IgD-negative memory B cell (primary cell): ENCODE results near the gene PCNT. TPM values are rescaled to one million over a fixed set of nuclear protein-coding genes. Genes with fewer than 3 reads are reported as not detected.
"Not testable (repeated sequence)": the region's sequence is repeated elsewhere in the genome, so short reads cannot be mapped to it uniquely, and the experiment has no call there.

Experiments
- H3K27ac Mint-ChIP-seq, 3 donors: one replicate each; pipeline ENCODE4 v1.8.0; 2020 to 2022; ENCODE audit warnings: mild to moderate bottlenecking in 3 of 3, mixed read lengths in 3 of 3, moderate library complexity in 1 of 3
- H3K27me3 Mint-ChIP-seq: one replicate; pipeline ENCODE4 v1.8.0; 2021; ENCODE audit warnings: mixed read lengths
- H3K36me3 Mint-ChIP-seq: one replicate; pipeline ENCODE4 v1.8.0; 2020; ENCODE audit warnings: mild to moderate bottlenecking, mixed read lengths
- H3K4me1 Mint-ChIP-seq, 3 donors: one replicate each; pipeline ENCODE4 v1.8.0; 2020 to 2022; ENCODE audit warnings: mixed read lengths in 3 of 3, mild to moderate bottlenecking in 1 of 3
- H3K4me3 Mint-ChIP-seq, 4 donors: one replicate each; pipeline ENCODE4 v1.8.0; 2020 to 2022; ENCODE audit warnings: mild to moderate bottlenecking in 4 of 4, mixed read lengths in 4 of 4, moderate library complexity in 3 of 4
- H3K9me3 Mint-ChIP-seq, 3 donors: one replicate each; pipeline ENCODE4 v1.8.0; 2020 to 2021; ENCODE audit warnings: mixed read lengths in 3 of 3, mild to moderate bottlenecking in 1 of 3
- polyA plus RNA-seq: library from polyadenylated mRNA; unstranded; fragments of 300-500 nt; fragmentation: Illumina TruSeq; gene quantifications from one replicate; pipeline ENCODE4 v1.2.3, GENCODE V29; 2021

Gene PCNT
- polyA plus RNA-seq, 1 donor from 2014 or later: 22.4 TPM

DNA sequence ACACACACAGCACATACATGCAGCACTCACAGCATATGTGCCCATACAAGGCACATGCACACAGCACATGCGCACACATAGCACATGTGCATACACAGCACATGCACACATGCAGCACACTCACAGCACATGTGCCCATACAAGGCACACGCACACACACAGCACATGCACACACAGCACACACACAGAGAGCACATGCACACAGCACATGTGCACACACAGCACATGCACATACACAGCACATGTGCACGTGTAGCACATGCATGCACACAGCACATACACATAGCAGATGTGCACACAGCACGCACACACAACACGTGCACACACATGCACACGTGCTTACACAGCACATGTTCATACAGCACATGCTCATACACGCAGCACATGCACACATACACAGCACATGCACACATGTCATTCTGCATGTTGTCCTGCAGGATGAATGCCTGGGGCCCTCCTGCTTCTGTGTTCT, 48.1 kb downstream of the PCNT start:
- no peaks in the 10 kb centered on the region for H3K9me3 Mint-ChIP-seq
- H3K36me3 Mint-ChIP-seq: no peaks in the 10 kb centered on the region
- H3K4me3 Mint-ChIP-seq: no peak overlapping the region
- H3K27me3 Mint-ChIP-seq: no peaks in the 10 kb centered on the region
- no peak overlapping the region for H3K27ac Mint-ChIP-seq
- peaks cover 11 to 22% (median 19%) of the 10 kb centered on the region in 3 donors for H3K4me1 Mint-ChIP-seq

DNA sequence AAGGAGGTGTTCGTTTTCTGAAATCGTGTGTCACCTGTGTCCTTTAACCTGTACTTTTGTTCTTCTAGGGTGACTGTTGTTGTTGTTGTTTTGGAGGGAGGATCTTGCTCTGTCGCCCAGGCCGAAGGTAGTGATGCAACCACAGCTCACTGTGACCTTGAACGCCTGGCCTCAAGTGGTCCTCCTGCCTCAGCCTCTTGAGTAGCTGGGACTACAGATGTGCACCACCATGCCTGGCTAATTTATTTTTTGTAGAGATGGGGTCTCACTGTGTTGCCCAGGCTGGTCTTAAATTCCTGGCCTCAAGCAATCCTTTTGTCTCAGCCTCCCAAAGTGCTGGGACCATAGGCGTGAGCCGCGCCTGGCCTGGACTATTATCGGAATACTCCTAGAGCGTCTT, 49.0 kb downstream of the PCNT start:
- Mint-ChIP-seq H3K4me3 (peak overlapping the region in 1 of 4 donors; percentile 30), H3K4me1 (peaks cover 11 to 20% (median 19%) of the 10 kb centered on the region in 3 donors)
- H3K9me3 Mint-ChIP-seq, H3K36me3 Mint-ChIP-seq, H3K27me3 Mint-ChIP-seq, H3K27ac Mint-ChIP-seq: not testable (repeated sequence)

DNA sequence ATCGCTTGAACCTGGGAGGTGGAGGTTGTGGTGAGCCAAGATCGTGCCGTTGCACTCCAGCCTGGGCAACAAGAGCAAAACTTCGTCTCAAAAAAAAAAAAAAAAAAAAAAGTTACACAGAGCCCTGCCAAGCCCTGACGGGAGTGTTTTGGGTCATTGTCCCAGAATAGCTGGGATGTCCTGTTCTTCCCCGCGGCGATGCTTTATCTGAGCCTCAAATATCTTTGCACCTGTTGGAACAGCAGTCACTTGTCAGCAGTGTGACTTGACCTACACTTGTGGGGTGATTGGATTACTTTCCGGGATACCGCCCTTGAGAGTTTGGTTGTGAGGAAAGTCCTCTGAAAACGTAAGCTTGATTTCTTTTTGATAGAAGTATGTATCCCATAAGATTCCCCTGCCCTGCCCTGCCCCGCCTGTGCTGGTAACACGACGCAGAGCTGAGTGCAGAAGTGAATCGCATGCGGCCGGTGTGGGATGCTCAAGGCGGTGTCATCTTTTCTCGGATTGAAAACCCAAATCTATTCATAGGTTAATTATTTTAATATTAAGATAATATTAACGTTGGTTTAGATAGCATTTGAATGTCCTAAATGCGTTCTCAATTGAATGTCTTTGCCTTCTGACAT, 50.9 kb downstream of the PCNT start:
- peaks cover 0 to 8% (median 6%) of the 10 kb centered on the region in 3 donors for H3K4me1 Mint-ChIP-seq
- no peak overlapping the region for H3K27ac Mint-ChIP-seq
- peaks cover 0 to 5% (median 2%) of the 10 kb centered on the region in 3 donors for H3K9me3 Mint-ChIP-seq
- peaks cover 7% of the 10 kb centered on the region for H3K36me3 Mint-ChIP-seq
- H3K4me3 Mint-ChIP-seq: no peak overlapping the region
- no peaks in the 10 kb centered on the region for H3K27me3 Mint-ChIP-seq

DNA sequence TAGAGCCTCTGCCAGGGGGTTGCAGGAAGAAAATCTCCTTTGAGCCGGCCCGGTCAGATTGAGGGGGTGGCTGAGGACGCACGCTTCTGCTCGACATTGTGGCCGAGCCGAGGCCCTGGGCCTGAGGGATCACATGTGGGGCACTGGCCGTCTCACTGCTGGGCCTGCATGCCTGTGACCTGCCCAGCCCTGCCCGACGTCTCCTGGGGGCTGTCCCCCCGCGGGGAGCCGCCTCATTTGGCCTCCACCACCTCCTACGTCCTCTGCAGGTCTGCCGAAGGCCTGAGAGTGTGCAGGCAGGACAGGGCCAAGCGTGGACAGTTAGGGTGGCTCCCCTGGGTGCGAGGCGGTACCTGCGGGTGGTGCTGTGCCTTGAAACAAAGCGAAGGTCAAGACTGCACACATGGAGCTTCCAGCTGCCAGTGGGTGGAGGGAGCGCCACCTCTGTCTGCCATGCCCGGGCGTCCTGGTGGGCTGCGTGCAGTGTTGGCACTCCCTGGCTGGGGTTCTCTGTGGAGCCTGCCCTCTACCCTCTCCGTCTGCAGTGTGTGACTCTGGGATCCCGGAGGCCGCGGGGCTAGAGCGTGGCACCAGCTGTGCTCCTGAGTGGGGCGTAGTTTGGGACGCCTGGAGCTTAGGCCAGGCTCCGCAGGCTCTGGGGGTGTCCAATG, 51.7 kb downstream of the PCNT start:
- Mint-ChIP-seq H3K4me3 (no peak overlapping the region), H3K9me3 (peaks cover 0 to 5% (median 2%) of the 10 kb centered on the region in 3 donors), H3K4me1 (peaks cover 0 to 8% (median 6%) of the 10 kb centered on the region in 3 donors), H3K27me3 (no peaks in the 10 kb centered on the region), H3K27ac (peak overlapping the region in 1 of 3 donors; percentile 52), H3K36me3 (peaks cover 7% of the 10 kb centered on the region)

DNA sequence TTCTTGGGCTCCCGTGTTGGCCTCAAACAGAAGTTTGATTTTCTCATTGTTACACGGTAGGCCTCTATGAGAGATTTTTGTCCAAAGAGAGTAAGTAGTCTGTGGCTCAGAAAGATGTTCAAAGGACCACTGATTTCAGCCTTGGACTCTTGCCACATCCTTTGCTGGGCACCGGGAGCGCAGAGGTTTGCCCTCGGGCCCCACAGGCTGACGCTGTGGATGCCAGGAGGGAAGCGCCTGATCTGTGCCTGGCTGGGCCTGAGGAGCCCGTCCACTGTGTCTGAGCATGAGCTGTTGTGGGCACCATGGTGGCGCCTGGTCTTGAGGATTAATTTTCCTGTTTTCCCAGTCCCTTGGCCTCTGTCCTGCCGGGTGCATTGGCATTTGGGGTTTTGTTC, 52.3 kb downstream of the PCNT start:
- Mint-ChIP-seq H3K27ac (peak overlapping the region in 1 of 3 donors; percentile 52), H3K27me3 (no peaks in the 10 kb centered on the region), H3K4me1 (peaks cover 0 to 8% (median 6%) of the 10 kb centered on the region in 3 donors), H3K36me3 (peaks cover 7% of the 10 kb centered on the region), H3K4me3 (no peak overlapping the region), H3K9me3 (peaks cover 0 to 5% (median 2%) of the 10 kb centered on the region in 3 donors)

DNA sequence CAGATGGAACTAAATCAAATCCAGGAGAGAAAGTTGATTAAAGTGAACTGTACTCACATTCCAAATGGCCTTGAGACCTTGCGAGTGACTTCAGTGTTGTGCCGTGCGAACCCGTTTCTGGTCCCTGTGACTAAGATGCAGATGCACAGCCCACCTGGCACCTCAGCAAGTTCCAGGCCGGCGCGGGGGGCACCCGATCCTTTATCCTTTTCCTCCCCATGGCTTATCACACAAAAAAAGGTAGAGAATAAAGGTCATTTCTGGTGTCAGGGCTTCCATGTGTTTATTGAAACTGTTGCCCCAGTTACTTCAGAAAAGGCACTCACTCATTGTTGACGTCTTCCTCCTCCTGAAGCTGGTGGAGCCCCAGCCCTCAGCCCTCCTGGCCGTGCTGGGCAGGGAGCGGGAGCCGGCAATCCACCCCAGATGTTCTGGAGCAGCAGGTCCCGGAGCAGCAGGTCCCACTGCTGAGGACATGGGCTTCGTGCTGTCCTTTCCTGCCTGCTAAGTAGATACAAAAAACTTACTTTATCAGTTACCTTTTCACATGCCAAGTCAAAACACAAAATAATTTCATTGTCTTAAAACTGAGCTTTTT, 53.0 kb downstream of the PCNT start:
- peaks cover 0 to 8% (median 2%) of the 10 kb centered on the region in 3 donors for H3K9me3 Mint-ChIP-seq
- H3K4me3 Mint-ChIP-seq: no peak overlapping the region
- H3K36me3 Mint-ChIP-seq: peaks cover 12% of the 10 kb centered on the region
- no peak overlapping the region for H3K27ac Mint-ChIP-seq
- no peaks in the 10 kb centered on the region for H3K27me3 Mint-ChIP-seq
- peaks cover 0 to 4% (median under 1%) of the 10 kb centered on the region in 3 donors for H3K4me1 Mint-ChIP-seq

DNA sequence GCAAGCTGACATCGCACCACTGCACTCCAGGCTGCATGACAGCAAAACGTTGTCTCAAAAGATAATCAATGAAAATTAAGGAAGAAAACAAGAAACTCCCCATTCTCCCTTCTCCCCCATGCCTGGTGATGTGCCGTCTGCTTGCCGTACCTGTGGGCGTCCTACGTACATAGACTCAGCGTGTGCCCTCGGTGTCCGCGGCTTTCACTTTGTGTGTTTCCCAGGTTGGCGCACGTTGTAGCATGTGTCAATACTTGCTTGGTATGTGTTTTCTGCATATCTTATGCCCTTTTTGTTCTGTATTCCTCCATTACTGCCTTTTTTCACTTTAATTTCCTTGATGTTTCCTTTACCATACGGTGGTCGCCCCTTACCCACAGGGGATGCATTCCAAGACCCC, 53.8 kb downstream of the PCNT start:
- Mint-ChIP-seq H3K27ac (no peak overlapping the region), H3K4me3 (no peak overlapping the region), H3K4me1 (peaks cover 0 to 3% (median 0%) of the 10 kb centered on the region in 3 donors), H3K36me3 (peaks cover 16% of the 10 kb centered on the region), H3K27me3 (no peaks in the 10 kb centered on the region), H3K9me3 (peaks cover 0 to 16% (median 2%) of the 10 kb centered on the region in 3 donors)

DNA sequence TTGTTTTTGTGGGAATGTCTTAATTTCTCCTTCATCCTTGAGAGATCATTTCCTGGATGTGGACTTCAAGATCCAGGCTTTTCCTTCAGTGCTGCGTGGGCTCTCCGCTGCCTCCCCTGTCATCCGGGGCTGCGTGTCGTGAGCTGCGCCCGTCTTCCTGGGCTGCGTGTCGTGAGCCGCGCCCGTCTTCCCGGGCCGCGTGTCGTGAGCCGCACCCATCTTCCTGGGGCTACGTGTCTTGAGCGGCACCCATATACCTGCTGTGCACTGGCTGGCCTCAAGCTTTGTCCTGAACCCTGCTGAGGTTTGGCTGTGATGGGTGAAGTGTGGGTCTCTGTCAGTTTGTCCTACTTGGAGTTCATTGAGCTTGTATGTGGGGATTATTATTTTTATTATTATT, 55.1 kb downstream of the PCNT start:
- H3K27ac Mint-ChIP-seq: no peak overlapping the region
- H3K36me3 Mint-ChIP-seq: peaks cover 16% of the 10 kb centered on the region
- no peaks in the 10 kb centered on the region for H3K27me3 Mint-ChIP-seq
- H3K4me1 Mint-ChIP-seq: peaks cover 0 to 1% (median 0%) of the 10 kb centered on the region in 3 donors
- peaks cover 0 to 16% (median 2%) of the 10 kb centered on the region in 3 donors for H3K9me3 Mint-ChIP-seq
- no peak overlapping the region for H3K4me3 Mint-ChIP-seq

DNA sequence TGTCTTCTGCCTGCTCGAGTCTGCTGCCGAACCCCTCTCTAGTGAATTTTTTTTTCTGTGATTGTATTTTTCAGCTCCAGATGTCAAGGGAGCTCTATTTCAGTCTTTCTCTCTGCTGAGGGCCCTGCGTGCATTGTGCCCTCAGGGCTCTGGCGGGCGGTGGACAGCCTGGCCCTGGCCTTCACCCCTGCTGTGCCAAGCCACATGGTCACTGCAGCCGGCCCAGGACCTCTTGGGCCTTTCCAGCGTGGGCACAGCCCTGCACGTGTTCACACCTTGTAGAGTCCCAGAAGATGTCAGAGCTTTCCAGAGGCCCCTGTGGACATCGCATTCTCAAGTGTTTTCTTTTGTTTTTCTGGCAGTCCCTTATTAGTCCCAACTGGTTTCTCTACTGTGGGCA, 55.7 kb downstream of the PCNT start:
- peaks cover 17% of the 10 kb centered on the region for H3K36me3 Mint-ChIP-seq
- H3K4me1 Mint-ChIP-seq: peaks cover 0 to 1% (median 0%) of the 10 kb centered on the region in 3 donors
- H3K27me3 Mint-ChIP-seq: no peaks in the 10 kb centered on the region
- H3K27ac Mint-ChIP-seq: no peak overlapping the region
- H3K4me3 Mint-ChIP-seq: no peak overlapping the region
- H3K9me3 Mint-ChIP-seq: peaks cover 0 to 16% (median 6%) of the 10 kb centered on the region in 3 donors

DNA sequence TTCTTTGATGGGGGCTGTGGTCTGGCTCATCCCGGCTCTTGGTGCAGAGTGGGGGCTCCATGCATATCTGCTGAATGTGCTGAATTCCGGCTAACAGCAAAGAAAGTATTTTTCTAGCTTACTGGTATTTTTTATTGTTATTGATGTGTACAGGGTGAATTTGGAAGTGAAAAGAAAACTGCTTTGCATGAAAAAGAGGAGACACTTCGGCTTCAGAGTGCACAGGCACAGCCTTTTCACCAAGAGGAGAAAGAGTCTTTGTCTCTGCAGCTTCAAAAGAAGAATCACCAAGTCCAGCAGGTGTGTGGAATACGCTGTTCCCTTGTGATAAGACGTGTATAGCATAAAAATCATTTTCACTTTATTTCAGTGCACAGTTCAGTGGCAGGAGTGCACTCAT, 57.6 kb downstream of the PCNT start:
- Mint-ChIP-seq H3K27me3 (no peaks in the 10 kb centered on the region), H3K27ac (no peak overlapping the region), H3K9me3 (peaks cover 0 to 16% (median 7%) of the 10 kb centered on the region in 3 donors), H3K36me3 (peaks cover 19% of the 10 kb centered on the region), H3K4me1 (peaks cover 0 to 1% (median 0%) of the 10 kb centered on the region in 3 donors), H3K4me3 (no peak overlapping the region)

DNA sequence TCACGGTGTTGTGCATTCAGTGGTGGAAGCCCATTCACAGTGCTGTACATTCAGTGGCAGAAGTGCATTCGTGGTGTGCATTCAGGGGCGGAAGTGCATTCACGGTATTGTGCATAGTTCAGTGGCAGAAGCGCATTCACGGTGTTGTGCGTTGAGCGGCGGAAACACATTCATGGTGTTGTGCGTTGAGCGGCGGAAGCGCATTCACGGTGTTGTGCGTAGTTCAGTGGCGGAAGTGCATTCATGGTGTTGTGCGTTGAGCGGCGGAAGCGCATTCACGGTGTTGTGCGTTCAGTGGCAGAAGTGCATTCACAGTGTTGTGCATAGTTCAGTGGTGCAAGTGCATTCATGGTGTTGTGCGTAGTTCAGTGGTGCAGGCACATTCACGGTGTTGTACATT, 60.6 kb downstream of the PCNT start:
- Mint-ChIP-seq H3K27ac (peak overlapping the region in 2 of 3 donors; percentile 59 to 80), H3K27me3 (no peaks in the 10 kb centered on the region), H3K36me3 (peaks cover 12% of the 10 kb centered on the region), H3K4me3 (no peak overlapping the region), H3K9me3 (peaks cover 0 to 14% (median 6%) of the 10 kb centered on the region in 3 donors), H3K4me1 (peaks cover 0 to under 1% (median 0%) of the 10 kb centered on the region in 3 donors)

DNA sequence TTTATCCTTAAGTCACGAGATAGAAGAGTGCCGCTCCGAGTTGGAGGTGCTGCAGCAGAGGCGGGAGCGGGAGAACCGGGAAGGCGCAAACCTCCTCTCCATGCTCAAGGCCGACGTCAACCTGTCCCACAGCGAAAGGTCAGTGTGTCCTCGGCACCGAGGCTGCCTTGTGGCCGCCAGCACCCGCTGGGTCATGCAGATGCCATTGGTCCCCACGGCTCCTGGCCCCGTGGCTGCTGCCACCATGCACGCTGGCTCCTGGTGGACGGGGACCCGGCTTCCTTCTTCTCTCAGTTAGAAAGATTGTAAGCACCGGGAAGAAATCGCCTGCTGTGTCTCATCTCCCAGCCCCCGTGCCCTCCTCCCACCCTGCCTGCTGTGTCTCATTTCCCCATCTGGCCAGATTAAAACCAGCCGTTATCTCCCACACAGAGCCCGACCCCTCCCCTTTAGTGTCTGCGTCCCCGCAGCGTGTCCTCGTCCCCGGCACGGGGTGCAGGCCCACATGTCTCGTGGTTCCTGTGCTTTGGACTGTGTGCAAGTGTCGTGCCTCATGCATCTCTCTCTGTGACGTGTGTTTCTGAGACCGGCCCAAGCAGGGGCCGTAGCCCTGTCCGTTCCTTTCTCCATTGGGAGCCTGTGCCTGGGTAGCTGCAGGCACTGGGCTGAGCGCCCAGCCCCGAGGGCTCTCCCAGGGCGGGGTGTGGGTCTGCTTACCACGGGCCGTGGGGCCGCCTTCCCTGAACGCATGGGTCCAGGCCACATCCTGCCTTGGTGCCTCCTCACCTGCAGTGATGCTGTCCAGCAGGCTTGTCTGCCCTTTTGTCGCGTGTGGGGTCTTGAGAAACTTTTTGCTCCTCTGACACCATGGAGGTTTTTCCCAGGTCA, 62.1 kb downstream of the PCNT start:
- Mint-ChIP-seq H3K4me3 (no peak overlapping the region), H3K27me3 (no peaks in the 10 kb centered on the region), H3K27ac (no peak overlapping the region), H3K4me1 (no peaks in the 10 kb centered on the region), H3K36me3 (peaks cover 13% of the 10 kb centered on the region), H3K9me3 (peaks cover 0 to 11% (median 6%) of the 10 kb centered on the region in 3 donors)

DNA sequence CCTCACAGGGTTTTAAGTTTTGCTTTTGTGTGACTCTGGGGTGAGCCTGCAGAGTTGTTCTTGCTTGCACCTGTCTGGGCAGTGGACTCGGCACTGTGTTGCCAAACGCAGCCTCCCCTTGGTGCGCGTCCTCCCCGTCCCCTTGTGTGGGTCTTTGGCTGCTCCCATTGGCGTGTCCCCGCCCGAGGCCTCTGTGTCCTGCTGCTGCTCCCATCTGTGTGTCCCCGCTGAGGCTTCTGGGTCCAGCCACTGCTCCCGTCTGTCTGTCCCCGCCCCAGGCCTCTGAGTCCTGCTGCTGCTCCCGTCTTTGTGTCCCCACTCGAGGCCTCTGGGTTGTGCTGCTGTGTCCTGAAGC, 62.8 kb downstream of the PCNT start:
- Mint-ChIP-seq H3K4me1 (no peaks in the 10 kb centered on the region), H3K4me3 (no peak overlapping the region), H3K9me3 (peaks cover 0 to 10% (median 6%) of the 10 kb centered on the region in 3 donors), H3K27ac (no peak overlapping the region), H3K36me3 (peaks cover 11% of the 10 kb centered on the region), H3K27me3 (no peaks in the 10 kb centered on the region)

DNA sequence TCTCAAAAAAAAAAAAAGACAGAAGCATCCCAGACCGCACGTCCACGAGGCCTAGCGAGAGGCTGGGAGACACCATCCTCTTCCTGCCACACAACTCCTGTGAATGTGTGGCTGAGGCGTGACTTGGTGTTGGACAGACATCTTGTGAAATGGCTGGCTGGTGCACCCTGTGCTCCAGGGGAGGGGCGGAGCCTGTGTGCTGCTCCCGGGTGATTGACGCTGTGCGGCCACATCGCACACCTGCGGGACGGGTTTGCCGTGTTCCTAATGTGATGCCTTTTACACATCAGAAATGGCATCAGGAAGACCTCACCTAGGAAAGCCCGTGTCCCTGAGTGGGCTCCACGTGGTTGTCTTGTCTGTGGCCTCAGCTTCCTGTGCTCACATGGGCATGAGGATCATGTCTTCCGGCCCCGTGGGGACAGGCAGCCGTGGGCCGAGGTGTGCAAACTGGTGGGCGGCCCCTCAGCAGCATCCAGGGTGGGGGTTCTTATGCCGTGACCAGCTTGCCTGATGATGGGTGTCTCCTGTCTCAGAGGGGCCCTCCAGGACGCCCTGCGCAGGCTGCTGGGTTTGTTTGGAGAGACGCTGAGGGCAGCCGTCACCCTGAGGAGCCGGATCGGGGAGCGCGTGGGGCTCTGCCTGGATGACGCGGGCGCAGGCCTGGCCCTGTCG, 64.4 kb downstream of the PCNT start:
- peaks cover 0 to 6% (median 0%) of the 10 kb centered on the region in 3 donors for H3K9me3 Mint-ChIP-seq

More for the DNA sequence above, 64.4 kb downstream of the PCNT start:
- peaks cover 5% of the 10 kb centered on the region for H3K36me3 Mint-ChIP-seq
- no peak overlapping the region for H3K27ac Mint-ChIP-seq
- no peaks in the 10 kb centered on the region for H3K27me3 Mint-ChIP-seq
- peaks cover 0 to 2% (median 0%) of the 10 kb centered on the region in 3 donors for H3K4me1 Mint-ChIP-seq
- no peak overlapping the region for H3K4me3 Mint-ChIP-seq
